GM19240 (cell line): Measurements from ENCODE around the gene TIPARP.
"Not testable (repeated sequence)": the region's sequence is repeated elsewhere in the genome, so short reads cannot be mapped to it uniquely, and the experiment has no call there.

Experiments used
- DNase-seq: peaks from one replicate; pipeline ENCODE4 v3.0.0; 2011; ENCODE audit warnings: low spot score; ENCODE audit not compliant: insufficient read length

The TIPARP gene

GRCh38 chr3:156711944-156712343 lies 37.6 kb downstream of the TIPARP start:
- DNase-seq: not testable (repeated sequence)

- DNase-seq: no peak
These were observed 41.9 kb downstream of the TIPARP start for GRCh38 chr3:156716105-156716862.

DNA sequence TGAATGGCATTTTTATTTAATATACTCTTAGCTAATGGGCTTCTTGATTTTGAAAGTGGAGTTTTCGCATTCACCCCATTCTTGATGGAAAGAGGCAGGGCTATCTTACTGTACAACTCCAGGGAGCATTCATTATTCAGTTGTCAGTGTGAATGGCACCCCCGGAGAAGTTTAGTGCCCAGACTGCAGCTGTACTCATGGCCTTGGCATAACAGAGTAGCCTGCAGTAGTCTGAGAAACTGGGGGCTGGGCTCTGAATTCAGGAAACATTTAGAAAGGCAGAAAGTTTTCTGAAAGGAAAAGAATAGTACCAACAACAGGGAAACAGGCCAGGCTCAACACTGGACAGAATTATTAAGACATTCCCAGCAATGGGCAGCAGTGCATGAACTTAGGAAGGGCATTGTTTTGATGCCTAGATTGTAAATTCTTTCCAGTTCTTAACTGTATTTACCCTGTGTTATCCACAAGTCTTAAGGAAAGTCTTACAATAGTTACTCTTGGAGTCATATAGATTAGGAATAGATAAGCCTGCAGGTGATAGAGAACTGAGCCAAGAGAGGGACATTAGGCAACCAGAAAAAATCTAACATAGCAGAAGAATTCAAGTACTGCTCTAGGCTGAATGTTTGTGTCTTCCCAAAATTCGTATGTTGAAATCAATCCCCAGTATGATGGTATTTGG lies 44.4 kb downstream of the TIPARP start:
- DNase-seq: no peak

DNA sequence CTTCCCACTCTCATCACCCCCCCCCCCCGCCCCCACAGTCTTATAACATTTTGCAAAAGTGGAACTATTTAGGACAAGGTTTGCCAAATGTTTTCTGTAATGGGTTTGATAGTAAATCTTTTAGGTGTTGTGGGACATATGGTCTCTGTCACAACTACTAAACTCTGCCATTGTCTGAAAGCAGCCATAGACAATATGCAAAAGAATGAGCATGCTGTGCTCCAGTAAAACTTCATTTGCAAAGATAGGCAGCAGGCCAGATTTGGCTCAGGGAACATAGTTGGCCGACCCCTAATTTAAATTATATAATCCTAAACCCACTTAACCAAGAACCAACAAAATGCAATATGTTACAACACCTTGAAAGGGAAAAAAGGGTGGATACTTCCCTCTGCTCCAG lies 46.4 kb downstream of the TIPARP start:
- DNase-seq: no peak

GRCh38 chr3:156721687-156722618 lies 47.6 kb downstream of the TIPARP start:
- no peak for DNase-seq

DNA sequence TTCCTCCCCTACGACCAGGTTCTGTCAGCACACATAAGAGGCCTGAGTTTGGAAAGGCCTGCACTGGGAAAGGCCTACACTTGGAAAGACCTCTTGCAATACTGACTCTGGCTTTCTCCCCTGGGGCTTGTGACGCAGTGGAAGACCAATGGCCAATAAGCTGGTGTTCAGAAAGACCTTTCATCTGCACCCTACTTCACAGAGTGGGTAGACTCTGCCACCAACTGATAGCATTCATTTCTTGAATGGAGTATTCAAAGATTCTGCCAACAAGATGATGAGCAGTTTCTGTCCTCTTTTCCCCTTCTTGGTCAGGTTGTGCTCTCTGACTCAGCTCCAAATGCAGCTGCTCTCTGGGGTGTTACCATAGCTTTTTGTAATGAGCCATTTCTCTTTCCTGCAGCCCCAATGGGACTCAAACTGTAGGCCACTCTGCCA lies 48.8 kb downstream of the TIPARP start:
- no peak for DNase-seq

DNA sequence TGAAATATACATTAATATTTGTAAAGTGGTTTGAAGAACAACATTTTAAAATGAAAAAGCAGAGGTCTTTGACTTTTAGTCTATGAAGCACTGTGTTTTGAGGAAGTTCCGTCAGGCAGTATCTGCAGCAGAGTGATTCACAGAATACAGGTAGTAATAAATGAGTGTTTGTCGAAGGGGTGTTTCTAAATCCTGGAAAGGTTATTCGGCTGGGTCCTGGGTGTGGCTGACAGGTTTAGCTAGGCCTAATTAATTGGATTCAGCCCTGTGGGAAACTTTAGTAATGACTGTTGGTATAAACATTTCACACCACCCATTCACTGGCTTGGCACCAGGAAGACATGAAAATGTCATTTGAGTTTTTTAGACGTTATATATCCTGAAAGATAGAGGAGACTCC lies 51.3 kb downstream of the TIPARP start:
- no peak for DNase-seq

DNA sequence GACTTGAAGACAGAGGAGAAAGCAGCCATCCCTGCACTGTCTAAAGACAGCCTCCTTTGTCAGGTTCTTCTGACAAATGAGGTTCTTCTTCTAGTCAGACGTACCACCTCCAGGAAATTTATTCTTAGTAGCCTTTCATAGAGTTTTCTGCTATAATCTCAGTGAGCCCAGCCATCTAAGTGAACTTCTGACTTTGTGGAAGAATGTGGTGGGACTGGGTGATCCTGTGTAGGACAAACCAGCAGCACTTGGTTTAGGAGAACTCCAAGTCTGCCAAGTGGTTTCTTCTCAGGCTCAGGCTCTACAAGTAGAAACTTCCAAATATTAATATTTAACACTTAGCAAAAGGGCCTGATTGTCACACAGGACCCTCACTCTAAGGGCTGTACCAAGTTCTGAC lies 52.1 kb downstream of the TIPARP start:
- DNase-seq: no peak

DNA sequence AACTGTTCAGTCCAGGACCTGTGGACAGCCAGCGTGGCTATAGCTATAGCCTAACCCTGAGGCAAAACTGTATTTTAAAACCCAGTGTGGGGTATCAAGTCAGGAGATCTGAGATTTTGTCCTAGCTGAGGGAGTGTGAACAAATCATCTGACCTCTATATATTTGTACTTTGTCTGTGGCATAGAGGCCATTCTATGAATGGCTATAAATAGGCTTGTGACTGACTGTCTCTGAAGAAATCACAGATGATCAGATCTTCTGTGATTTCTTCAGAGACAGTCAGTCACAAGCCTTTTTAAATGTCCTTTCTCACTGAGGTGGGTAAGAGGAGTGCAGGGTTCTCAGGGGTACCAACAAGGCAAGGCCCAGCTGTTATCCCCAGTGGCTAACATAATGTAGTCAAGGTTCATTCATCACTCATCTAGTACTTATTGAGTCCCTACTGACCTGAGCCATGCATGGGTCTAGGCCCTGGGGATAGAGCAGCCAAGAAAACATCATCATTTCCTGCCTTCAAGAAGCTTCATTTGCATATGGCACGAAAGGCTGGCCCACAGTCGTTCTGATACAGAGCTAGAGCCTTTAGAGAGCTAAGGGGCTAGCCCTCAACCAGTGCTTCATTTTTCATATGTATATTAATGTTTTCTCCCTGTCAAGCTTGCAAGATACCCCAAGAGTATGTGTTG lies 53.3 kb downstream of the TIPARP start:
- DNase-seq: peak; percentile 18

DNA sequence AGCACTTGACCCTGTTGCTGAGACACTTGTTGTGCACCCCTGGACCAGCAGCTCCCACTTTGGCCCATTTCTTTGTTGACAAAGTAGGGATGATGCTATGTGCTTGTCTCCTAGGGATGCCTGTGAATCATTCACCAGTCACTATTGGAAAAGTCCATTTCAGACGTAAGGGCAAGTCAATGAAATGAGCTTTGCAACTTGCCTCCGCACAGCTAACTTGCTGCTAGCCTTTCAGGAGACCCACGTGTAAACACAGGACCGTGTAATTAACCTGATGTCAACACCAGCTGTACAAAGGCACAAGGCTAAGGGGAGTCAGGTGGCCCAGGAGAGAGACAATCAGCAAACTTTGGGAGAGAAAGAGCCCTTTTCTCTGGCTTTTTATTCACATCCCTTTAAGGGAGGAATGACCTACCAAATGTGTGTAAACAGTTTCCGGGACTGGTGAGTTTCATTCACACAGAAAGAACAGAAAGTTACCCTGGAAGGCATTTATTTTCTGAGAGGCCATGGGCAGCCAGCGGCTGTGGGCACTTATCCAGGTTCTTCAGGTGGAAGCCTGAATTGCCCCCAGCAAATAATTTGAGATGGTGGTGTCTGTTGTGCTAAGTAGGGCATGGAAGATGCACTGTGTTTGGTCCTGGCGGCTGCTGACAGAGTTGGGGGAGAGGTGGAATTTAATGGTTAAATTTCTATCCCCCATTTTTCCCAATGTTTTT lies 54.0 kb downstream of the TIPARP start:
- DNase-seq: no peak

GRCh38 chr3:156729460-156730179 lies 55.2 kb downstream of the TIPARP start:
- no peak for DNase-seq

DNA sequence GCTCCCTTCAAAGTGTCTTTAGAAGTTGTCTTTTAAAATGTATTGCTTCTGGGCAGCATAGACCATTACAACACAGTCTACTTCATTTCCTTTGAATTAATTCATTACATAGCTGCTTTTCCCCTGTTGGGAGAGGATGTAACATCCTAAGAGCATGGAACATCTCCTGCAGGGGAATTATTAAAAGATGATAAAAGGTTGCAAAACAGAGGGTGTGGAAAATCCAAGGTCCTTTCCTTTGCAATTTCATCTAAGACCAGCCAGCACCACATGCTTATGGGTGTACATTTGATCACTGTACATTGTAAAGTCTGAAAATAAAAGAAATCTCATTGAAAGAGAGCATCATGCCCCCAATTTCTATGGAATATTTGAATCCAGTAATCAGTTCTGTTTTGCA lies 57.4 kb downstream of the TIPARP start:
- no peak for DNase-seq

DNA sequence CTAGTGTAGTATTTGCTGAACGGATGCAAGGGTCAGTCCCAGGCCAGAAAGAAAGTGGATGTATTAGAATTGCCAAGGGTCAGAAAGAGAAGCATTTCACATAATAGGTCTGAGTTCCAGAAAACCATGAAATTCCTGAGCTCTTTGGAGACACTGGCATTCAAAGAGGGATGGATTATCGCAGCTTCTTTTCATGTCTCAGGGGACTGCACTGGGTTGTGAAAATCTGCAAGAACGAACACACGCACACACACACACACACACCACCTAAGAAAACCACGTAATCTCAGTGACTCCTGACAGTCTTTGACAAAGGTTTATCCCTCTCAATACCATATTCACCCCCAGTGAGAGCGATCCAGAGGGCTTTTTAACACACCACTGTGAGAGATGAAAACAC lies 57.9 kb downstream of the TIPARP start:
- DNase-seq: no peak

- DNase-seq: no peak
These were observed 58.5 kb downstream of the TIPARP start for GRCh38 chr3:156732715-156733421.

- DNase-seq: not testable (repeated sequence)
These were observed 60.3 kb downstream of the TIPARP start for GRCh38 chr3:156734661-156735060.

DNA sequence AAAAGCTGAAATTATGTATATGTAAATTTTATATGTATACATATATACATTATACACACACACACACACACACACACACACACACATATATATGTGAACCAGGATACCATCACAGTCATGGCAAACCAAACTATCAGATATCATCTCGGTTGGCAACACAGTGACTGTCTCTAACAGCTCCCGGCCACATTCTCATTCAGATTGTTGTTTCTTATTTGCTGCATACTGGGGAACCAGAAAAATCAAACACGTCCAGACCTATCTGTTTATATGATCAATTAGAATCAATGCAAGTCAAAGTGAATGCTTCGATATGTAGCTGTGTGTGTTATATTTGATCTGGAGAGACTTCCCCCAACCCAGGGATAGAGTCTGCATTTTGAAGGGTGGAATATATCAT lies 61.1 kb downstream of the TIPARP start:
- DNase-seq: no peak

- not testable (repeated sequence) for DNase-seq
These were observed 62.7 kb downstream of the TIPARP start for GRCh38 chr3:156737049-156737448.

- DNase-seq: no peak
These were observed 63.9 kb downstream of the TIPARP start for GRCh38 chr3:156738251-156738650.

GRCh38 chr3:156739976-156740375 lies 65.6 kb downstream of the TIPARP start:
- DNase-seq: no peak
